Choroid plexus epithelial cell (primary cell): Measurements from ENCODE around the gene BICDL2.
A peak's percentile ranks its signal among the peaks of the same experiment; 100 is the strongest.

Source experiments
- DNase-seq: peaks from one replicate; pipeline ENCODE4 v3.0.0-alpha.2; 2010; ENCODE audit warnings: low read depth
- H3K4me3 ChIP-seq: 2 replicates; pipeline ENCODE4 v1.5.1; 2011; ENCODE audit warnings: low read depth, mild to moderate bottlenecking, control low read depth, low read length, moderate library complexity
- TF ChIP-seq, protein P1 (sequence below): conservative IDR thresholded peaks from 2 replicates; pipeline ENCODE4 v1.5.1; 2011; ENCODE audit warnings: low read depth, mild to moderate bottlenecking, control low read depth, inconsistent platforms, low read length, moderate library complexity

The BICDL2 gene

DNA sequence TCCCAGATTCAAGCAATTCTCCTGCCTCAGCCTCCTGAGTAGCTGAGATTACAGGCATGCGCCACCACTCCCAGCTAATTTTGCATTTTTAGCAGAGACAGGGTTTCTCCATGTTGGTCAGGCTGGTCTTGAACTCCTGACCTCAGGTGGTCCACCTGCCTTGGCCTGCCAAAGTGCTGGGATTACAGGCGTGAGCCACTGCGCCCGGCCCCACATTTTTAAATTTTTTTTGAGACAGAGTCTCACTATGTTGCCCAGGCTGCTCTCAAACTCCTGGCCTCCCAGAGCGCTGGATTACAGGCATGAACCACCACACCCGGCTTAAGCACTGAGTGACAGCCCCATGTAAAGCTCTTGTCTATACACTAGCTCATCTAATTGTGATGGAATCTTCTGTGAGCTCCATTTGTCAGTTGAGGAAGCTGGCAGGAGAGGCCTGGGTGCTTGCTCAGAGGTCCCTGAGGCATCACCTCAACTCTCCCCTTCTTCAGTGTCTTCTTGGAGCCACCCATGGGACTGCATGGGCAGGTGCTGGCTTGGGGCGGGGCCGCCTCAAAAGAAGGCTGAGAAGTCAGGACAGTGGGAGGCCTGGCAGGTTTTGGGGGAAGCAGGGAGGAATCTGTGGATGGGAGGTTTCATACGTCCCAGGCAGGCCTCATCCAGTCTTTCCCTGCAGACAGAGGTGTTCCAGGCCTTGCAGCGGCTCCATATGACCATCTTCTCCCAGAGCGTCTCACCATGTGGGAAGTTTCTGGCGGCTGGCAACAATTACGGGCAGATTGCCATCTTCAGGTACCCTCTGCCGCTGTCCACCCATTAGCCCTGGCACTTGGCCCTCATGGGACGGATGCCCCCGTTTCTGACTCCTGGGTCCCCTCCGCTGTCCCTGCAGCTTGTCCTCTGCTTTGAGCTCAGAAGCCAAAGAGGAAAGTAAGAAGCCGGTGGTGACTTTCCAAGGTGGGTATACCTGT is 11.4 kb downstream of the BICDL2 start:
- no peak for DNase-seq
- H3K4me3 ChIP-seq, result no peak overlapping the region
- TF ChIP-seq, protein P1, sequence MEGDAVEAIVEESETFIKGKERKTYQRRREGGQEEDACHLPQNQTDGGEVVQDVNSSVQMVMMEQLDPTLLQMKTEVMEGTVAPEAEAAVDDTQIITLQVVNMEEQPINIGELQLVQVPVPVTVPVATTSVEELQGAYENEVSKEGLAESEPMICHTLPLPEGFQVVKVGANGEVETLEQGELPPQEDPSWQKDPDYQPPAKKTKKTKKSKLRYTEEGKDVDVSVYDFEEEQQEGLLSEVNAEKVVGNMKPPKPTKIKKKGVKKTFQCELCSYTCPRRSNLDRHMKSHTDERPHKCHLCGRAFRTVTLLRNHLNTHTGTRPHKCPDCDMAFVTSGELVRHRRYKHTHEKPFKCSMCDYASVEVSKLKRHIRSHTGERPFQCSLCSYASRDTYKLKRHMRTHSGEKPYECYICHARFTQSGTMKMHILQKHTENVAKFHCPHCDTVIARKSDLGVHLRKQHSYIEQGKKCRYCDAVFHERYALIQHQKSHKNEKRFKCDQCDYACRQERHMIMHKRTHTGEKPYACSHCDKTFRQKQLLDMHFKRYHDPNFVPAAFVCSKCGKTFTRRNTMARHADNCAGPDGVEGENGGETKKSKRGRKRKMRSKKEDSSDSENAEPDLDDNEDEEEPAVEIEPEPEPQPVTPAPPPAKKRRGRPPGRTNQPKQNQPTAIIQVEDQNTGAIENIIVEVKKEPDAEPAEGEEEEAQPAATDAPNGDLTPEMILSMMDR, result no peak

DNA sequence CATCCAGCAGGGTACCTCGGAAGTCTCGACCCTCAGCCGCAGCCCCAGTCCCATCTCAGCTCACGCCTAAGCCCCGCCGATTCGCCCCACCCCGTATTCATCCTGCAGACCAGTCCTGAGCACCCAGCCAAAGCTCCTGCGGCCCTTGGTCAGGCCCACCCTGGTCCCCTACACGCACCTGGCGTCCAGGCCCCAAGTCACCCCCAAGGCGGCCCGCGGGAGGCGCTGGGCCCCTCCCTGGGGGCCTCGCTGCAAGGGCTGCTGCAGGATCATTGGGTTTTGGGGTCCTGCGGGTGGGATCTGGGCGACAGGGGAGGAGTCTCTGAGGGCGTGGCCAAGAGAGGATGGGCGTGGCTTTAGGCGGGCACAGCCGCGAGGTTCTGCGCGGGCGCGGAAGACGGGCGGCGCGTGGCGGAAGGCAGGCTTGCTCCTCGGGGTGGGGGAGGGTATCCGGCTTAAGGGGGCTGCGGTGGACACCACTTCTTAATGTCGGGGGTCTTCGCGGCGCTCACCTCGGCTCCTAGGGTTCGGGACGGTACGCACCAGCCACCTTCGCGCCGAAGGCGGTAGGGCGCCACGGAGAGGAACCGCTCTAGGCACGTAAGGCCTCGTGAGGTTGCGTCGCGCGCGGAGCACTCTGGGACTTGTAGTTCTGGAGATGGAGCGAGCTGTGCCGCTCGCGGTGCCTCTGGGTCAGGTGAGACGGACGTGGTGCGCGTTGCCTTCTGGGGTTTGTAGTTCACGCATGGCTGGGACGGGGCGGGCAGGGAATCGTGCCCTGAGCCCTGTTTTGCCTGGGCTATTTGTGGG is 12.9 kb downstream of the BICDL2 start, which contains the start of the genes HCFC1R1 and THOC6:
TSS of gene HCFC1R1 (minus strand) at position 274 of the 810 bp plus-strand sequence. CDS start at position 273, 1 bp downstream.
TSS of gene THOC6 (plus strand) at position 367 of the 810 bp plus-strand sequence. CDS start at position 659, 292 bp downstream.
- TF ChIP-seq, protein P1, result no peak
- DNase-seq, result peak; percentile 99
- peak within 1 kb of the TSS; percentile 87 for H3K4me3 ChIP-seq

DNA sequence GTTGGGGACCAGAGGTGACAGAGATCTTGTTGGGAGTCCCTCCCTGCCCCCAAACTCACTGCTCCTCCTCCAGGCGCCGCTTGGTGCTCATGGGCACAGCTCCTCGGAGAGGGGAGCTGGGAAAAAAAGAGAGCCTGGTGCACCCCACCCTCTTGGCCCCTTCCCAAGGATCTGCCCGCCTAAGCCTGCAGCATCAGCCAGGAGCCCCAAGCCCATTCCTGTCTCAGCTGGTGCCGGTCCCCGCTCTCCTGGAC is 13.4 kb downstream of the BICDL2 start:
- TF ChIP-seq, protein P1, result no peak
- H3K4me3 ChIP-seq, result peak overlapping the region; percentile 87
- DNase-seq, result peak; percentile 64

DNA sequence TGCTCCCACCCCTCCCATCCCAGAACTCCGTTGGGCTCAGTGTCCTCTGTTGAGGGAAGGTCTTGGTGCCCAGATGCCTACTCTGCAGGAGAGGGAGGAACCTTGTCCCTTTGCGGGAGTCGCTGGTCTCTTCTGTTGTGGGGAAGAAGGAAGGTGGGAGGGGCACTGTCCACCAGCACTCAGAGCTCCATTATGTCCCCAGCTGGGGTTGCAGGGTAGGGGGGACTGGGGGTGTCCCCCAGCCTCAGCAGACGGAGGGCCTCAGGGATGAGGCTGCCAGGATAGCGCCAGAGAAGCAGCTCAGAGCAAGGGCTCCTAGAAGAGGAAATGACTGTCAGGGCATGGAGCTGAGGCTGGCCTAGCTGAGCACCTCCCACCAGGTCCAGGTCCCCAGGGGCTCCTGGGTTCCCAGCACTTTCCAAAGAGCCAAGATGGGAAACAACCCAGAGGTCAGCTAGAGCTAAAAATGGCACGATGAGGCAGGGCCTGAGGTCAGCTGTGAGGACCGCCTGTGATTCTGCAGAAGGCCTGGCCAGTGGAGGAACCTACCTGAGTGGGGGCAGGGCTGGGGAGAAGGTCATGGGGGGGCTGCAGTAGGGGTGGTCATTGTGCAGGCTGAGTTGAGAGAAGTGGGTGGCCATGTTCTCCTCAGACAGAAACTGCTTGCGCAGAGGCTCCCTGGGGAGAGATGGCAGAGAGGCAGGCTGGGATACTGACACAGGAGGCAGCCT is 13.9 kb downstream of the BICDL2 start:
- H3K4me3 ChIP-seq, result peak overlapping the region; percentile 87
- TF ChIP-seq, protein P1, result no peak
- peak; percentile 54 for DNase-seq

DNA sequence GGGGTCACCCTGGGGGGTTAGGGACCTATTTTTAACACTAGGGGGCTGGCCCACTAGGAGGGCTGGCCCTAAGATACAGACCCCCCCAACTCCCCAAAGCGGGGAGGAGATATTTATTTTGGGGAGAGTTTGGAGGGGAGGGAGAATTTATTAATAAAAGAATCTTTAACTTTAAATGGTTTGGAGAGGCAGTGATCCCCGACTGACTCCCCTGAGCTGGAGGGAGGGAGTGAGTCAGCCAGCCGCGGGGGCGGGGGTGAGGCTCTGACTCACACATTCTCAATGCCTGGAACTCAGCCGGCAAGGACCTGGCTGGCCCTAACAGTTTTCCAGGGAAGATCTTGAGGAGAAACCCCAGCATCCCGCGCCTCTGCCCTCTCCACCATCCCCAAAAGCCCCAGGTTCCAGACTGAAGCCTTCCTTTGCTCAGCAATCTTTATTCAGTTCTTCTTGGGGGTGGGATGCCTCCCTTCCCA is 14.5 kb downstream of the BICDL2 start:
- peak overlapping the region; percentile 87 for H3K4me3 ChIP-seq
- peak; percentile 97 for DNase-seq
- TF ChIP-seq, protein P1, result no peak

DNA sequence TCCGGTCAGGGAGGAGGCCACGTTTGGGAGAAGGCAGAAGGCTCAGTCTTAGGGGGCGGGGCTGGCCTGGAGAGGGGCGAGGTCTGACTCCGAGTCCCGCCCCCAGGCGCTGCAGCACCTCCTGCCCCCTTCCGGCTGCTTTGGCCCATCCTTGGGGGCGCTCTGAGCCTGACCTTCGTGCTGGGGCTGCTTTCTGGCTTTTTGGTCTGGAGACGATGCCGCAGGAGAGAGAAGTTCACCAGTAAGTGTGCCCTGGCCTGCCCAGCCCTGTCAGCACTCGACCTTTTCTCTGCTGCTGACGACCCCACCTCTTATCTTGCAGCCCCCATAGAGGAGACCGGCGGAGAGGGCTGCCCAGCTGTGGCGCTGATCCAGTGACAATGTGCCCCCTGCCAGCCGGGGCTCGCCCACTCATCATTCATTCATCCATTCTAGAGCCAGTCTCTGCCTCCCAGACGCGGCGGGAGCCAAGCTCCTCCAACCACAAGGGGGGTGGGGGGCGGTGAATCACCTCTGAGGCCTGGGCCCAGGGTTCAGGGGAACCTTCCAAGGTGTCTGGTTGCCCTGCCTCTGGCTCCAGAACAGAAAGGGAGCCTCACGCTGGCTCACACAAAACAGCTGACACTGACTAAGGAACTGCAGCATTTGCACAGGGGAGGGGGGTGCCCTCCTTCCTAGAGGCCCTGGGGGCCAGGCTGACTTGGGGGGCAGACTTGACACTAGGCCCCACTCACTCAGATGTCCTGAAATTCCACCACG is 15.1 kb downstream of the BICDL2 start:
- peak; percentile 94 for DNase-seq
- H3K4me3 ChIP-seq, result peak overlapping the region; percentile 82
- TF ChIP-seq, protein P1, result peak; percentile 46
